T47D (cell line): Measurements from ENCODE around the gene TRIP6.

Experiments
- DNase-seq, 2 experiments: peaks; one replicate each; pipeline versions ENCODE4 v3.0.0 to v3.0.0-alpha.2; 2011 to 2012; ENCODE audit warnings: low read depth in 1 of 2, low spot score in 1 of 2
- JUND ChIP-seq: IDR thresholded peaks from 2 replicates; pipeline ENCODE4 v1.6.1; 2012; ENCODE audit warnings: low read depth
- in situ Hi-C: cut with HindIII; loops from 2 replicates; pipeline ENCODE4 v1.10.0; 2016; ENCODE audit warnings: low sequenced_read_pairs, low pct_unique_long_range_greater_than_20kb

Gene TRIP6

GRCh38 chr7:100892364-100893317, 25.5 kb downstream of the TRIP6 start:
- no peak for DNase-seq
- in situ Hi-C loops: no loop called here
- TF ChIP-seq JUND: no peak

GRCh38 chr7:100893318-100893895, 26.2 kb downstream of the TRIP6 start:
- no peak for DNase-seq
- in situ Hi-C loops: no loop called here
- TF ChIP-seq JUND: no peak

GRCh38 chr7:100893910-100894721, 26.9 kb downstream of the TRIP6 start:
- no peak for DNase-seq
- in situ Hi-C loops: no loop called here
- no peak for TF ChIP-seq JUND

- in situ Hi-C loops: no loop called here
- no peak for DNase-seq
- no peak for TF ChIP-seq JUND
These were observed 27.9 kb downstream of the TRIP6 start for GRCh38 chr7:100894860-100895700.

GRCh38 chr7:100895701-100895955, 28.4 kb downstream of the TRIP6 start, which contains the start of gene ACHE:
Gene ACHE, minus strand, starts transcription at chr7:100895888. Its CDS starts 1,656 bp downstream, at chr7:100894232.
- in situ Hi-C loops: no loop called here
- DNase-seq: no peak
- no peak for TF ChIP-seq JUND

- in situ Hi-C loops: no loop called here
- no peak for TF ChIP-seq JUND
- no peak for DNase-seq
These were observed 29.0 kb downstream of the TRIP6 start for GRCh38 chr7:100895956-100896731.

GRCh38 chr7:100896732-100897608, 29.8 kb downstream of the TRIP6 start:
- in situ Hi-C loops: no loop called here
- DNase-seq: peak in 1 of 2 experiments; percentile 46
- TF ChIP-seq JUND: no peak

- TF ChIP-seq JUND: no peak
- in situ Hi-C loops: no loop called here
- no peak for DNase-seq
These were observed 30.7 kb downstream of the TRIP6 start for GRCh38 chr7:100897772-100898454.

GRCh38 chr7:100899432-100899831, 32.2 kb downstream of the TRIP6 start:
- no peak for TF ChIP-seq JUND
- no peak for DNase-seq
- in situ Hi-C loops: no loop called here

- in situ Hi-C loops: no loop called here
- no peak for DNase-seq
- TF ChIP-seq JUND: no peak
These were observed 33.8 kb downstream of the TRIP6 start for GRCh38 chr7:100900978-100901377.

- DNase-seq: no peak
- TF ChIP-seq JUND: no peak
- in situ Hi-C loops: no loop called here
These were observed 34.7 kb downstream of the TRIP6 start for GRCh38 chr7:100901921-100902332.
